Superior temporal gyrus (tissue), 1 donor: ENCODE data around the gene PLXDC2.

Experiments
- DNase-seq: peaks from one replicate; pipeline ENCODE4 v3.0.0-alpha.2; 2016; ENCODE audit errors: extremely low spot score

The PLXDC2 gene

DNA sequence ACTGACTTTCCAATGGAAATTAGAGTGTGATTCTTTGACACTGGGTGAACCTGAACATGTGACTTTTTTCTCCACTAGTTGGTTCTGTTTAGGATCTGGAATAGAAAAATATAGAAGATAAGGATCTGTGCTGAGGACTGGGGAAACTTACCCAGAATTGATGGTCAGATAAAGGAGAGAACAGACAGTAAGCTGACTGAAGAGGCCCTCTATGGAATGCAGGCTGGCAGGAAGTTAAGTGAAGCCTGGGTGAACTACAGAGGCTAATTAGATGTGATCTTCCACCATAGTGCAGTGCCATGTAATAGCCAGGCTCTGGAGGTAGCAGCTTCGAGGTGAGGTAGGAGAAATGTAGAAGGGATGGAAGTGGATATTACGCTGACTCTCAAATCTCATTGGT is 455.3 kb downstream of the PLXDC2 start:
- DNase-seq, result no peak

DNA sequence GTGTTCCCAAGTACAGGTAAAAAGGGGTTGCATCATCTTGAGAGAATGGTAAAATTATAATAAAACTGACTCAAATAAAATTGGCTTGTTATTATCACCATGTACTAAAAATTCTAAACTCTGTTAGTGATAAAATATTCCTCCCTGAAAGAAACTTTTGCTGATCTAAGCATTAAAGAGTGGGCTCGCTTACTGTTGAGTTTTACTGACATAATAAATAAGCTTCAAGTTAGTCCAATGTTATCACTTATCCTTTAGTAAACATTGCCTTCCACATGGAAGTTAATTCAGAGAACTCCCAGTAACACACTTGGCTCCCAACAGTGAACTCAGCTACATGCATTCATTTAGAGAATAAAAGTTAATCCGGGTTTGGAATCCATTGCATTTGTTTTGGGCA is 456.4 kb downstream of the PLXDC2 start:
- no peak for DNase-seq

DNA sequence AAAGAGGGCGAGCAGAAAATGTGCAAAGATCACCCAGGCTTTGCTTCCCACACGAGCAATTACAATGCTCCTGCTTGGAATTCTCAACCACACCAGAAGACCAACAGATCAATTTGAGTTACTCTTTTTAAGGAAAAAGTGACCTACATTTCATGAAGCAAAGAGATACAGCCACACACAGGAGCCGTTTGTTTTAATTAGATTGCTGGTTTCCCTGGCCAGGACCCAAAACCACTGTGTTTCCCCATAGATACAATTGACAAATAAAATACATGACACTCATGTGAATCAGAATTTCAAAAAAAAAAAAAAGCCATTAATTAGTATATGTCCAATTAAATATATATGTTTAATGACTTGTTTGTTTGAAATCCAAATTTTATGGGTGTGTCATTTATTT is 458.3 kb downstream of the PLXDC2 start:
- DNase-seq, result no peak

DNA sequence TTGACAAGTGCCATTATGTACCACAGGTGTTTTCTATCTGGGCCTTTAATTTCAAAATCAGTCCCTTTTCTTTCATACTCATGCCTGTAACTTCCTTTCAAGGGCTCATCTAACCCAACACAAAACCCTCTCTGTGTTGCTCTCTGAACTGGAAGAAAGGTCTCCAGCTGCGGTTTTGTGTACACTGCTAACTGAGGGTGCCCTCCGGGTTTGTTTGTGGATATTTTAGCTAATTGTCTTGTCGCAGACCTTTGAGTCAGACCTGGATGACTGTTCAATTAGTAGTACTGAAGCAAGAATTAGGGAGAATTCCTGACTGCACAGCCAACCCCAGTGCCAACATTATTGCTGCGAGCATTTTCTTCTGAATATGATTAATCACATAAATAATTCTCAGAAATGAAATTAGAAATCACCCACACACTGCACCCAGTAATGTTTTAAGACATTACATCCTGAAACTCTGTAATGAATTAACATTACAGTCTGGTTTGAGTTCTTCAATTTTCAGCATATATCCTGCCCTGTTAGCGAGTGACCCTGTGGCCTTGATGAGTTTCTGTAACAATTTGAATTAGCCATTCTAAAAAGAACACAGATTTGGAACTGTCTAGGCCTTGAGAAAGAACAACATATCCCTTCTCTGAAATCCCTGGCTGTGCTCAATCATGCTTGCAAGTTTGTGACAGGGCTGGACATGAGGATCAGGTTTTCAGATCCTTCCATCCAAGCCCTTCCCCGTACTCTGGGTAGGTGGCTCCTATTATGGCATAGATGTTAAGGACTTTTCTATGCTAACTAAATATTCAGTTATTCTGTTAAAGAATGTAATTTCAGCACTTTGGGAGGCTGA is 460.1 kb downstream of the PLXDC2 start:
- DNase-seq, result no peak

DNA sequence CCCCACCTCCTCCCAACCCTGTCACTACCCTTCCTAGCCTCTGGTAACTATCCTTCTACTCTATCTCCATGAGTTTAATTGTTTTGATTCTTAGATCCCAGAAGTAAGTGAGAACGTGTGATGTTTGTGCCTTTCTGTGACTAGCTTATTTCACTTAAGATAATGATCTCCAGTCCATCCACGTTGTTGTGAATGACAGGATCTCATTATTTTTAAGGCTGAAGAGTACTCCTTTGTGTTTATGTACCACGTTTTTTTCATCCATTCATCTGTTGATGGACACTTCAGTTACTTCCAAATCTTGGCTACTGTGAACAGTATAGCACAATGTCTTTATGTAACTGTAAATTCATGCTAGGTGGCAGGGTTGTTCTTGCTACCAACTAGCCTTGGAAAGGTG is 461.6 kb downstream of the PLXDC2 start:
- no peak for DNase-seq

DNA sequence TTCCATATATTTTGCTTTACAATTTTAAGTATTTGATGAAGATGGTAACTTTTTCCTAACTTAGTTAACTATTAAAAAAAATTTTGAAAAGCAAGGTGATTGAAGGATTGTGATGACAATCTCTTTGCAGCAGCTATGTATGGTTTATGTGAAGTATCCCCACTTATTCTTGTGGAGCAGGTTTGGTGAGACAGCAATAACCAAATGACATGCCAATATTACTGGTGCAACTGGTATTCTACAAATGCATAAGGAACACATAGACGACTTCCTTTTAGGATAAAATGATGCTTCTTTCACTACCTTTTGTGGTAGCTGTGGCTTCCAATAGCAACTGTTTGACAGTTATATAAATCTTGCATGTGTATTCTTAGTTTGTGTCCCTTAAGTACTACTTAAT is 465.3 kb downstream of the PLXDC2 start:
- no peak for DNase-seq

DNA sequence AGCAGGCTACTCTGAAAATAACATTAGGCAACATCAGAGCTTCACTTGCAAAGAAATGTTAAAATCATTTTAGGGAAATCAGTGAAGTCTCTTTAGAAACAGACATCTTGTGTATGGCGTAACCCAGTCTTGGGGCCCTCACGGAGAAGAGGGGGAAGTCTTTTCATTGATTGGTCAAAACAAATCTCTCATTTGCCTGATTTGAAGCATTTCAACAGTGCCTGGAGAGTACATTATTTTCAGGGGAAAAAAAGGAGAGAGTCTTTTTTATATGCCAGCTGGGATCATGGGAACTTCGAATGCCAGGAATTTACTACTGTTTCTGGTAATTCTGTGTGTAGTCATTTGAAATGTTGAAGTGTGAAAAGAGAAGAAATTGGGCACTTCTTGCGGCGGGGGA is 471.4 kb downstream of the PLXDC2 start:
- DNase-seq, result peak; percentile 67

DNA sequence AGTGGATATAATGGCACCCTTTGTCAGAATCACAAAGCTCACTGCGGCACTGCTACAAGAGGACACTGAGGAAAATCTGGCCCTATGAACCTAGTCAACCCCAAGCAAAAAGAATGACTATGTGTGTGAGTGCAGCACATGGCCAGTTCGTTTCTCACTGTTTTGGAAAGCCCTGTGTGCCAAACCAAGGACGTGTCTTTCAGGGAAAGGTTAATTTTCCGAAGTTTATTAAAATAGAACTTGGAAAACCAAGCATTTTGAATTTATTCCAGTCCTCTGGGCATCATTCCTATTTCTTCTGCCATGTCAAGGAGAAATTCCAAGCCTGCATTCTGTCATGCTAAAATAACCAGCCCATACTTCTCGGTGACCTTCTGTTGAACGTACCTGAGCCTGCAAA is 471.8 kb downstream of the PLXDC2 start:
- DNase-seq, result peak; percentile 80

DNA sequence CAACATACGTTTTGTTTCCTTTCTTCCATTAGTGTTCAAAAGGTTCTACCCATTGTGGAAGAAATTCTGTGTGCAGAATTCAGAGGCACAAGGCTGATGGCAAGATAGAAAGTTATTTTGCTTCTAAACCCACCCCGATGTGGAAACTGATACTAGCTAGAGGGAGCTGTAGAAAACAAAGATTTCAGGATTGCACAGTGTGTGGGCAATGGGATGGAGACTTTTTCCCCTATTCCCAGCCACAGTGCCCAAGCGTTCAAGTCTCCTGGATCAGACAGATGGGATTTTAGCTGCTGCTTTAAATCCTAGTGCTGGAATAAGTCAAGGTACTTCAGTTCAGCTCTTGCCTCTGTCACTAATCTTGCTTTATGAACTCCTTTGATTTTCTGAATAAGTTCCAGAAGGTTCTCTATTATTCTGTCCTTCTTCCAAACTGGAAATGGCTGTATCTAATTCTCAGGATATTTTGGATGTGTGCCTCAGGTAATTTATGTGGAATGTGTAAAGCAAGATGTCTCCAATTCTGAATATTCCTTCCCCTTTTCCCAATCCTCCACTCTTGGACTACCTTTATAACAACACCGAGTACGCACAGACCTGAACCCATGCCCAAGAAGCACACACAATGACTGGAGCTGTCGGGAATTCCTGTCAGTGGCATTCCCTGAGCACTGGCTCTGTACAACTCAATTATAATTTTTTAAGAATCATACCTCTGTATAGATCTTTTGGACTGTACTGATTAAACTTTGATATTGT is 473.0 kb downstream of the PLXDC2 start:
- no peak for DNase-seq

DNA sequence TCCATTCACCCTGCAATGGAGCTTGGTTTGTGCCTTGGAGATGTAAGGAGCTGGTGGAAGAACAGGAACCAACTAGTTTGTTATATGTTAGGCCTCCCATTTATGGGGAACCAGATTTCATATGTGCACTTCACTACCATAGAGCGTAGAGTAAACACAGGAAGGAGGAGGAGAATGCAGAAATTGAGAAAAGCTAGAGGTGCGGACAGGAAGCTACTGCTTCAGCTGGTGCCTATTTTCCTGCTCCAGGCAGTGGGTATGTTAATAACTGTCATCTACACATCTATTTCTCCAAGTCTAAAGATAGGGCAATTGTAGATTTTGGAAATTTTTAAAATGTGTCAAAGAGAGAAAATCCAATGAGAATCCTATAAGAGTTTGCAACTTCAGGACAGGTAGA is 482.2 kb downstream of the PLXDC2 start:
- DNase-seq, result no peak

DNA sequence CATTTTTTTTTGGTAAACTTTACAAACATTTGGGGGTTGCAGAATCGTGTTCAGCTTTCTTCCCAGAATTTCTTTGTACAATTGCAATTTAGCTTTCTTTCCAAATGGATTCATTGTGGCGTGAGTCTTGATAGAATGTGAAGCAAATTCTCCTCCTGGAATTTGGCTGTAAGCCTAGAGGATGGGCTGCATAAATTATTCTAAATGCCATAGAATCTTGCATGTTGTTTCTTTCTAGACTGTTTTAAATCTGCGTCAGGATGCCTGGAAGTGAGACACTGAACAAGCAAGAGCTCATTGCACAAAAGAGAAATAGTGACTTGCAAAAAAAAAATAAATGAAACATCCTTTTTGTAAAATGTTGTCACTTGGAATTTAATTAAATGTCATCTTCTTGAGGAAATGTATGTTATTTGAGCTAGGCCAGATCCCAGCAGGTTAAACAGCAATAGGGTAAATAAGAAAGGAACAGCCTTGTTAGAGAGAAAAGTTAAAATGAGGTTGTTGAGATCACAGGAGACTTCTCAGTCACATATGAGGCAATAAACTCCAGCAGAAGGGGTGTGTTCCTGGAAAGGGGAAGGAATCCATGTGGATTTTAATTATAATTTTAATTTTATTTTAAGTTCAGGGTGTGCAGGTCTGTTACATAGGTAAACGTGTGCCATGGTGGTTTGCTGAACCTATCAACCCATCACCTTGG is 483.0 kb downstream of the PLXDC2 start:
- no peak for DNase-seq

DNA sequence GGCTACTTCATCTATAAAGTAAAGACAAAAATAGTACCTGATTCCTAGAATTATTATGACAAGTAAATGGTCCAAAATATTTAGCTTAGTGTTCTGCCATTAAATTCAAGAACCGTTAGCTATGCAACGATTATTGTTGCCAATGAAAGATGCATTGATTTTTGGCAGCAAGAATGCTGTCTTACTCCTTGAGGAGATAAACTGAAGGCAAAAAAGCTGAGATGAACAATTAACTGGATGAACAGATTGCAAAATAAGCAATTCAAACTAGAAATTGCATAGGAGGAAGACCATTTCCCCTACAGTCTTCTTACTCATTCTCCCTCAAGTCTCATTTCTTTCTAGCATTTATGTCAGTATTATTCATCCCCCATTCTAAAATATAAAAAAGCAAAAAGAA is 484.5 kb downstream of the PLXDC2 start:
- DNase-seq, result no peak

DNA sequence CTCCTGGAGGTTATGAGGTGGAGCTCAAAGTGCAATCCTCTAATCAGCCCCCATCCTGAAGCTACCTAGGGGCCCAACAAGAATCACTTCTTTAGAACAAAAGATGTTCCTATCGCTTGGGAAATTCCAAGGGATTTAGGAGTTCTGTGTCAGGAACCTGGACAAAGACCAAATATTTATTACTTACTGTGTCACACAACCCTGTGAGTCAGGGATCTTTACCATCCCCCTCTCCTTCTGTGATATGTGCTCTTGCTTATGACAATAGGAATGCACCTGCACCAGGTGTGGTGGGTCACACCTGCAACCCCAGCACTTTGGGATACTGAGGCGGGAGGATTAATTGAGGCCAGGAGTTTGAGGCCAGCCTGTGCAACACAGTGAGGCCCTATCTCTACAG is 485.8 kb downstream of the PLXDC2 start:
- no peak for DNase-seq

DNA sequence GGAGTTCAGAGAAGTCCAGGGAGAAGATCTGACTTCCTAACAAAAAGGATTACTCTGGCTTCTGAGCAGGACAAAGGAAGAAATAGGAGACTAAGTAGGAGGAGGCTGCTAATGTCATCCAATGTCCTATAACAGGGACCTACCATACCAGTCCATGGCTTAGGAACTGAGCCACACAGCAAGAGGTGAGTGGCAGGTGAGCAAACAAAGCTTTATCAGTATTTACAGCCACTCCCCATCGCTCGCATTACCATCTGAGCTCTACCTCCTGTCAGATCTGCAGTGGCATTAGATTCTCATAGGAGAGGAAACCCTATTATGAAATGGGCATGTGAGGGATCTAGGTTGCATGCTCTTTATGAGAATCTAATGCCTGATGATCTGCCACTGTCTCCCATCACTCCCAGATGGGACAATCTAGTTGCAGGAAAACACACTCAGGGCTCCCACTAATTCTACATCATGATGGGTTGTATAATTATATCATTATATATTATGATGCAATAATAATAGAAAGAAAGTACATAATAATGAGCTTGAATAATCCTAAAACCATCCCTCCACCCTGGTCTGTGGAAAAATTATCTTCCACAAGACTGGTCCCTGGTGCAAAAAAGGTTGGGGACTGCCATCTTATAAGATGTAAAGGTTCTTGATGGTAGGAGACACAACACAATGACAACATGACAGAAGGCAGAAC is 487.4 kb downstream of the PLXDC2 start:
- DNase-seq, result no peak

DNA sequence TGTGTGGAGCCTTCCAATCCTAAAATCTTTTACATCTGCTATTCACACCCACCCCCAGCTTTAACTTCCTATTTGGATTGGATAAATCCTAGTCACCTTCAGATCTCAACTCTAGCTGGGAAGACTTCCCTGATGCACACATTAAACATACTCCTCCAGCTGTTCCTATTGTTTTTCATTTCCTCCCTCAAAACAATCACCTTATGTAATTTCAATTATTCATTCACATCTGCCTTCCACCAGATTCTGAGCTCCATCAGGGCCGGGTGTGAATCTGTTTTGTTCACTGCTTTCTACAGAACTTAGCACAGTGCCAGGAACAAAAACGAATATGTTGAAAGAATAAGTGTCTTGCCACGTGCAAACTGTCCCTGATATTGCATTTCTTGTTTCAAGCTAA is 497.4 kb downstream of the PLXDC2 start:
- peak; percentile 64 for DNase-seq

DNA sequence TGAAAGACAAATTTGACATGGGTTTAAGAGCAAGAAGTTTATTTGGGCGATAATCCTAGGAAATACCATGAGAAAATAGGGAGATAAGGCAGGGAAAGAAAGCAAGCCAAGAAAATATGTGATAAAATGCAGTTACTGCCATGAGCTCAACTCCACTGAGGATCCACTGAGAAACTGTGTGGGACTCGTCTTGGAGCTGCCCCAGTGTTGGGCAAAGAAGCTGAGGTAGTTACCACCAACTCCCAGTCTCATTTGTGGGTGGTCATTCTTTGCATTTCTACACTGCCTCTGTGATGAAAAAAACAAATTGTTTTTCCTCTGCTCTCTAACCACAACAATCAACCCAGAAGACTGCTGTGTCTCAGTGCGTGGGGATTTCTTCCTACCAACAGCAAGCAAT is 498.2 kb downstream of the PLXDC2 start:
- DNase-seq, result peak; percentile 28

DNA sequence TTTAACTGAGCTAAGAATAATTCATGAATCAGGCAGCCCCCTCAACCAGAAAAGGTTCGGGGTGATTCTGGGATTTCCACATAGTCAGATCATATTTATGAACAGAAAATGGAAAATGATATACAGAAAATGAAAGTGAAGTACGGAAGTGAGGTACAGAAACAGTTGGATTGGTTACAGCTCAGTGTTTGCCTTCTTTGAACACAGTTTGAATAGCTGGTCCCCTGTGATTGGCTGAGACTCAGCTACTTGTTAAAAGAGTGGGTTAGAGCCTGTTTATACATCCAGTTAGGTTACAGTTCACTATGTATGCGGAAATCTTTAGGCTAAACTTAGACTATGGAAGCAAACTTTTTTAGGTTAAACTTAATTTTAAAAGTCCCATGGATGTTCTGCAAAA is 511.7 kb downstream of the PLXDC2 start:
- no peak for DNase-seq

DNA sequence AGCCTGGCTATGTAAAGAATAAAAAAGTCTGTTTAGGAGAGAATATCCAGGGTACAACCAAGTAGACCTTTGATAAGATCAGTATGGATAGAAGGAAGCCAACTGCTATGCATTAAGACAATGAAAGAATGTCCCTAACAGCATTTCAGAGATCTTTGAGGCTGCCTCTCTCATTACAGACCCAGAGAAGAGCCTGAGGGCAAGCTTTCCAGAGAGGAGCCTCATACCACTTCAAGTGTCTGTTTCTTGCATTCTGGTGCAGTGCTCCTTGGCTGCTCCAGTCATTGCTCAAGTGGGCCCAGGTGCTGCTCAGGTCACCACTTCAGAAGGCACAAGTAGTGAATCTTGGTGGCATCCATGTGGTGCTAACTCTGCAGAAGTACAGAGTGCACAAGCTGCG is 514.0 kb downstream of the PLXDC2 start:
- DNase-seq, result no peak

DNA sequence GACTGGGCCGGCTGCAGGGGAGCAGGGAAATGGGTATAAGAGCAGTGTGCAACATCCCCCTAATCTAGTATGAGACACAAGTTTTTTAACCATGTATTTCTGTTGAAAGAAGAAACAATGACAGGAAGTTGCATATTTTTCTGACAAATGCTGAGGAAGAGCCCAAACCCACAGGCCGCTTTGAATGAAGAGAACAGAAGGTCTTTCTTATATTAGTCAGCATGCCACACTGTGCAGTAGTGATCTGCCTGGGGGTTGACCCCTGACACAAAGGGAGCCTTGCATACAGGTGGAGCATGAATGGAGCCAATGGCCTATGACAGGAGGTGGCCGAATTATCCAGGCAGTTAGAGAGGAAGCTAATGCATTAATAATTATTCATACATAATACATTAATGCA is 518.3 kb downstream of the PLXDC2 start:
- no peak for DNase-seq
